Astrocyte (in vitro differentiated cells and primary cell): ENCODE results near the gene KIN.

ENCODE experiments used
- EZH2 ChIP-seq: IDR thresholded peaks from 2 replicates; pipeline ENCODE4 v1.6.1; 2012; ENCODE audit warnings: mild to moderate bottlenecking, low read length, inconsistent platforms; ENCODE audit not compliant: insufficient read depth
- TF ChIP-seq, protein P1 (sequence below): IDR thresholded peaks from 2 replicates; pipeline ENCODE4 v1.5.1; 2011; ENCODE audit warnings: low read depth, mild to moderate bottlenecking, inconsistent platforms, low read length, moderate library complexity; ENCODE audit not compliant: insufficient read depth

DNA sequence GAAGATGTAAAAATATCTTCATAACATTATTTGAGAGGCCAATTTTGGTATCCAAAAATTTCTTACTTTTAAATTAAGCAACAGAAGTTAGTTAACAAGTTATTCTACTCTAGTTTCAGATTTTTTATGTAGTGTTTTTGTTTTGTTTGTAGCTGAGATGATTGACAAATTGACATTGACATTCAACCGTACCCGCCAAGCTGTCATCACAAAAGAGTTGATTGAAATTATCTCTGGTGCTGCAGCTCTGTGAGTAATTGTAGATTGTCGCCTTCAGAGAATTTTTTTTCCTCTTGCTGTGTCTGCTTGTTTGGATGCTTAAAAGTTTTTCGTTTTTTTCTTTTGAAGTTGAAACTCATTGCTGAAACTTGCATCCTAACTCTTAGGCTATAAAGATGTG lies 14.8 kb upstream of the KIN start:
- TF ChIP-seq, protein P1, sequence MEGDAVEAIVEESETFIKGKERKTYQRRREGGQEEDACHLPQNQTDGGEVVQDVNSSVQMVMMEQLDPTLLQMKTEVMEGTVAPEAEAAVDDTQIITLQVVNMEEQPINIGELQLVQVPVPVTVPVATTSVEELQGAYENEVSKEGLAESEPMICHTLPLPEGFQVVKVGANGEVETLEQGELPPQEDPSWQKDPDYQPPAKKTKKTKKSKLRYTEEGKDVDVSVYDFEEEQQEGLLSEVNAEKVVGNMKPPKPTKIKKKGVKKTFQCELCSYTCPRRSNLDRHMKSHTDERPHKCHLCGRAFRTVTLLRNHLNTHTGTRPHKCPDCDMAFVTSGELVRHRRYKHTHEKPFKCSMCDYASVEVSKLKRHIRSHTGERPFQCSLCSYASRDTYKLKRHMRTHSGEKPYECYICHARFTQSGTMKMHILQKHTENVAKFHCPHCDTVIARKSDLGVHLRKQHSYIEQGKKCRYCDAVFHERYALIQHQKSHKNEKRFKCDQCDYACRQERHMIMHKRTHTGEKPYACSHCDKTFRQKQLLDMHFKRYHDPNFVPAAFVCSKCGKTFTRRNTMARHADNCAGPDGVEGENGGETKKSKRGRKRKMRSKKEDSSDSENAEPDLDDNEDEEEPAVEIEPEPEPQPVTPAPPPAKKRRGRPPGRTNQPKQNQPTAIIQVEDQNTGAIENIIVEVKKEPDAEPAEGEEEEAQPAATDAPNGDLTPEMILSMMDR, result no peak
- TF ChIP-seq EZH2, result no peak
